Adrenal gland (tissue), 12 donors: Measurements from ENCODE around the gene TMCC1. TPM values are rescaled to one million over a fixed set of nuclear protein-coding genes. Genes with fewer than 3 reads are reported as not detected.

ENCODE experiments used
- DNase-seq, 7 donors: peaks; one replicate each; pipeline ENCODE4 v3.0.0-alpha.2; 2019 to 2020
- H3K27ac ChIP-seq, 5 donors: fragments of 200-600 bp; sonication (generic) in 4 of 5; 1 replicate in 3 of 5; 2 replicates in 2 of 5; pipeline versions ENCODE4 v1.5.1 to v1.8.0; 2016 to 2020; ENCODE audit warnings: mild to moderate bottlenecking in 1 of 5
- H3K27me3 ChIP-seq: fragments of 200-600 bp; 2 replicates; pipeline ENCODE4 v1.8.0; 2021
- H3K36me3 ChIP-seq, 2 donors: fragments of 200-600 bp; replicated peaks in 1 of 2; 1 replicate in 1 of 2; 2 replicates in 1 of 2; pipeline versions ENCODE4 v1.5.1 to v1.8.0; 2018 to 2022
- H3K4me1 ChIP-seq, 2 donors: fragments of 200-600 bp; replicated peaks in 1 of 2; 1 replicate in 1 of 2; 2 replicates in 1 of 2; pipeline versions ENCODE4 v1.5.1 to v1.8.0; 2018 to 2021
- H3K4me3 ChIP-seq, 4 donors: fragments of 200-600 bp; sonication (generic) in 3 of 4; one replicate each; pipeline ENCODE4 v1.5.1; 2016 to 2018
- H3K9me3 ChIP-seq, 3 donors: fragments of 200-600 bp; sonication (generic) in 1 of 3; replicated peaks in 1 of 3; 1 replicate in 2 of 3; 2 replicates in 1 of 3; pipeline versions ENCODE4 v1.5.1 to v1.8.0; 2016 to 2021
- POLR2A ChIP-seq, 2 donors: fragments of 450-650 bp; IDR thresholded peaks; one replicate each; pipeline ENCODE4 v1.6.1; 2017; ENCODE audit warnings: antibody characterized with exemption in 2 of 2, mild to moderate bottlenecking in 2 of 2, moderate library complexity in 1 of 2
- WGBS, 4 donors: extraction: QIAGEN DNeasy Blood & Tissue Kit in 2 of 4; methylation state at CpG; one replicate each; pipeline versions ENCODE4 v1.1.5 to v1.1.7; 2013 to 2017; 5-methylcytosine and 5-hydroxymethylcytosine counted together
- intact Hi-C, 2 donors: fragments of 100-400 bp; cut with DNase I; formaldehyde crosslinking; loops; one replicate each; pipeline versions ENCODE4 v1.14.1 to v1.15.0; 2022 to 2023
- polyA plus RNA-seq, 3 donors: library from polyadenylated mRNA; stranded (reverse); fragments of 200-250 nt in 2 of 3; fragments of 350-450 nt in 1 of 3; fragmentation: Illumina TruSeq in 1 of 3; extraction: RNeasy Lipid Tissue Mini Kit (QIAGEN cat#74804) in 1 of 3; gene quantifications; one replicate each; pipeline ENCODE4 v1.2.3, GENCODE V29; 2013 to 2014
- total RNA-seq, 9 donors: library from RNA; depleted of rRNA in 4 of 9; stranded (reverse); fragments of >200 nt in 4 of 9; fragments of 120-200 nt in 1 of 9; fragmentation: NEBNext Ultra II Directional in 1 of 9; extraction: Animal tissue kit (Norgen Biotek cat#: 25700) in 1 of 9; gene quantifications; one replicate each; pipeline versions ENCODE4 v1.1.0 to v1.2.4, GENCODE V29; 2013 to 2023
- TF ChIP-seq, protein P1 (sequence below), 6 experiments: fragments of 450-650 bp in 4 of 6; fragments of 200-600 bp in 2 of 6; sonication (generic) in 1 of 6; IDR thresholded peaks; 1 replicate in 5 of 6; 2 replicates in 1 of 6; pipeline versions ENCODE4 v1.5.1 to v1.8.0; 2016 to 2021; ENCODE audit warnings: antibody characterized with exemption in 6 of 6, mild to moderate bottlenecking in 2 of 6, moderate library complexity in 1 of 6
- donor health status: healthy with polysubstance abuse.
- donor health status: Bipolar disorder and iron deficiency.
- donor health status: DM: yes; HTN: yes; CAD: no.
- donor health status: DM: no; HTN: no; CAD: no.
- donor health status: DM: no; HTN: no; CAD: no.
- donor health status: DM: yes; HTN: yes; CAD: no.

Gene TMCC1
- total and polyA plus RNA-seq, 12 donors: 6.3 to 141 (median 22.9) TPM

DNA sequence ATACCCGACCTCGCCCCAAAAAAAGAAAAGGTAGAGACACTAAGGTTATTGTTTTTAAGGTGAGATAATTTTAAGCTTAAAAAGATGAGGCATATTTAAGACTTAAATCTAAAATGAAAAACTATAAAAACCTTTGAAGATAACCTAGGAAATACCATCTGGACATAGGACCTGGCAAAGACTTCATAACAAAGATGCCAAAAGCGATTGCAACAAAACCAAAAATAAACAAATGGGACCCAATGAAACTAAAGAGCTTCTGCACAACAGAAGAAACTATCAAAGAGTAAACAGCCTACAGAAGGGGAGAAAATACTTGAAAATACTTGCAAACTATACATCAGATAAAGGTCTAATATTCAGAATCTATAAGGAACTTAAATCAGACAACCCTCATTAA, 80.9 kb downstream of the TMCC1 start:
- WGBS, 4 donors: 57 to 73% (median 64%) methylated on average over 3 of the region's 3 CpGs
- Histone ChIP-seq H3K4me3 (no peak overlapping the region), H3K36me3 (no peaks in the 10 kb centered on the region), H3K27me3 (no peaks in the 10 kb centered on the region), H3K27ac (no peak overlapping the region), H3K9me3 (no peaks in the 10 kb centered on the region), H3K4me1 (peaks cover 0 to 4% of the 10 kb centered on the region in 2 donors)
- TF ChIP-seq POLR2A (IDR thresholded peaks at IDR 0.05): no peak
- TF ChIP-seq, protein P1, sequence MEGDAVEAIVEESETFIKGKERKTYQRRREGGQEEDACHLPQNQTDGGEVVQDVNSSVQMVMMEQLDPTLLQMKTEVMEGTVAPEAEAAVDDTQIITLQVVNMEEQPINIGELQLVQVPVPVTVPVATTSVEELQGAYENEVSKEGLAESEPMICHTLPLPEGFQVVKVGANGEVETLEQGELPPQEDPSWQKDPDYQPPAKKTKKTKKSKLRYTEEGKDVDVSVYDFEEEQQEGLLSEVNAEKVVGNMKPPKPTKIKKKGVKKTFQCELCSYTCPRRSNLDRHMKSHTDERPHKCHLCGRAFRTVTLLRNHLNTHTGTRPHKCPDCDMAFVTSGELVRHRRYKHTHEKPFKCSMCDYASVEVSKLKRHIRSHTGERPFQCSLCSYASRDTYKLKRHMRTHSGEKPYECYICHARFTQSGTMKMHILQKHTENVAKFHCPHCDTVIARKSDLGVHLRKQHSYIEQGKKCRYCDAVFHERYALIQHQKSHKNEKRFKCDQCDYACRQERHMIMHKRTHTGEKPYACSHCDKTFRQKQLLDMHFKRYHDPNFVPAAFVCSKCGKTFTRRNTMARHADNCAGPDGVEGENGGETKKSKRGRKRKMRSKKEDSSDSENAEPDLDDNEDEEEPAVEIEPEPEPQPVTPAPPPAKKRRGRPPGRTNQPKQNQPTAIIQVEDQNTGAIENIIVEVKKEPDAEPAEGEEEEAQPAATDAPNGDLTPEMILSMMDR (IDR thresholded peaks at IDR 0.05): no peak
- no peak for DNase-seq
- intact Hi-C loops: no loop called here

DNA sequence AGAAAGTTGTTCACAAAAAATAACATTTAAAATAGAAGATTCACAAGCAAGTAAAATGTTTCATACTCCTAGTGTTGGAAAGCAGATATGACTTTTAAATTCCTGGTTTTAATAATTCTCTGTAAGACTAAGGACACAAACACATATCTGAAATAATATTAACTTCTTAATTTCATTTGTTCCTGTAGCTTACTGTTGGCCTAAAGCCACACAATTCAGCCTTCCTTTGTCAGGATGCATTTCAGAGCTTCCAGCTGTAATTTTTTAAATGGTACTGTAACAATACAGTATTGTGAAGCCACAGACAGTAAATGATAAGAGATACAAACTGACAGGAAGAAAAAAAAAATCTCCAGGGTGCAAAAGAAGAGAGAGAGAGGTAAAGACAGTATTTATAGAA, 84.2 kb downstream of the TMCC1 start:
- TF ChIP-seq, protein P1 (IDR thresholded peaks at IDR 0.05): peak in 1 of 6 experiments; percentile 8
- no peak for TF ChIP-seq POLR2A (IDR thresholded peaks at IDR 0.05)
- intact Hi-C loops: no loop called here

DNA sequence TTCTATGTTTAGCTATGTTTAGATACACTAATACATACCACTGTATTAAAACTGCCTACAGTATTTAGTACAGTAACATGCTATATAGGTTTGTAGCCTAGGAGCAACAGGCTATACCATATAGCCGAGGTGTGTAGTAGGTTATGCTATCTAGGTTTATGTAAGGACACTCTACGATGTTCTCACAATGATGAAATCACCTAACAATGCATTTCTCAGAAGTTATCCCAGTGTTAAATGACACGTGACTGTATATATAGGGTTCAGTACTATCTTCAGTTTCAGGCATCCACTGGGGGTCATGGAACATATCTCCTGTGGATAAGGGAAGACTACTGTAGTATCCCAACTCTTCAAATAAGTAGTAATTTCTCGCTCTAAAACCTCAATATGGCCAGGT, 97.4 kb downstream of the TMCC1 start:
- no peak overlapping the region for H3K27ac ChIP-seq
- H3K27me3 ChIP-seq: no peaks in the 10 kb centered on the region
- no peaks in the 10 kb centered on the region for H3K9me3 ChIP-seq
- peaks cover 19 to 24% of the 10 kb centered on the region in 2 donors for H3K4me1 ChIP-seq
- no peaks in the 10 kb centered on the region for H3K36me3 ChIP-seq
- DNase-seq: no peak
- H3K4me3 ChIP-seq: no peak overlapping the region
- WGBS, 4 donors: 93 to 96% (median 95%) methylated on average over 4 of the region's 4 CpGs
- intact Hi-C loops: no loop called here
- no peak for TF ChIP-seq POLR2A (IDR thresholded peaks at IDR 0.05)
- TF ChIP-seq, protein P1 (IDR thresholded peaks at IDR 0.05): no peak

More for the DNA sequence above, 84.2 kb downstream of the TMCC1 start:
- H3K36me3 ChIP-seq: no peaks in the 10 kb centered on the region
- H3K4me1 ChIP-seq: peaks cover 0 to 8% of the 10 kb centered on the region in 2 donors
- H3K27me3 ChIP-seq: no peaks in the 10 kb centered on the region
- no peak overlapping the region for H3K27ac ChIP-seq
- no peaks in the 10 kb centered on the region for H3K9me3 ChIP-seq
- H3K4me3 ChIP-seq: no peak overlapping the region
- no peak for DNase-seq

DNA sequence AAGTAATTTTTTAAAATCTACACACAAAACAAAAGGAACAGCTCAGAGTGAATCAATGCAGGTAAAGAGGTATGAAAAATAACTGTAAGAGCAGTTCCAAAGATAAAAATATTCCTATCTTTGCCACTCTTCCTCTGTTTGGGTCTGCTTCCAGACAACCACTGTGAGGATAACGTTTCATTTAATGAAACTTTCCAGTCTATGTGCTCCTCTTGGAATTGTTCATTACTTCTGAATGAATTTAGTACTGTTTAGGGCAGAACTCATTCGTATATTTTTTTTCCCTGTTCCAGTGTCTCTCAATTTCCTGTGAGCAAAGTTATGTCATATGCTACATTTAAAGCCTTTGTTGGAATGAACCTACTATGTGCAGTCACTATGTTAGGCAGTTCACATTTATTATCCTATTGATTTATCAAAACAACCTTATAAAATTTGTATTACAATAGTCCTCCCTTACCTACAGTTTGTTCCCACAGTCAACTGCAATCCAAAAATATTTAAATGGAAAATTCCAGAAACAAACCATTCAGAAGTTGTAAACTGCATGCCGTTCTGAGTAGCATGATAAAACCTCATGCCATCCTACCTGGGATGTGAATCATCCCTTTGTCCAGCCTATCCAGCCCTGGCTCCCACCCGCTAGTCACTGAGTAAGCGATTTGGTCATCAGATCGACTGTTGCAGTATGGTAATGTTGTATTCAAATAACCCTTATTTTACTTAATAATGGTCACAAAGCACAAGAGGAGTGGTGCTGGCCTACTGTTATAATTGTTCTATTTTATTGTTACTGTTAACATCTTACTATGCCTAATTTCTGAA, 98.1 kb downstream of the TMCC1 start:
- Histone ChIP-seq H3K36me3 (no peaks in the 10 kb centered on the region), H3K4me3 (no peak overlapping the region), H3K9me3 (no peaks in the 10 kb centered on the region), H3K27ac (no peak overlapping the region), H3K27me3 (no peaks in the 10 kb centered on the region), H3K4me1 (peaks cover 19 to 24% of the 10 kb centered on the region in 2 donors)
- intact Hi-C loops: no loop called here
- TF ChIP-seq, protein P1 (IDR thresholded peaks at IDR 0.05): no peak
- no peak for TF ChIP-seq POLR2A (IDR thresholded peaks at IDR 0.05)
- peak in 1 of 7 donors; percentile 12 for DNase-seq
- WGBS, 4 donors: 77 to 81% (median 78%) methylated on average over 6 of the region's 6 CpGs
